KOPT-K1 (cell line): Measurements from ENCODE around the gene CYB5RL.

Experiments
- H3K27ac ChIP-seq: fragments of 200-600 bp; sonication (generic); 2 replicates; pipeline ENCODE4 v1.5.1; 2016; ENCODE audit warnings: antibody characterized with exemption, mild to moderate bottlenecking, low read depth, low read length; ENCODE audit not compliant: poor library complexity, severe bottlenecking
- H3K36me3 ChIP-seq: fragments of 200-600 bp; sonication (generic); 2 replicates; pipeline ENCODE4 v1.5.1; 2017; ENCODE audit warnings: antibody characterized with exemption, mild to moderate bottlenecking, low read length, moderate library complexity; ENCODE audit not compliant: insufficient read depth
- H3K9me3 ChIP-seq: fragments of 200-600 bp; sonication (generic); 2 replicates; pipeline ENCODE4 v1.5.1; 2017; ENCODE audit warnings: antibody characterized with exemption, low read length, mild to moderate bottlenecking; ENCODE audit not compliant: insufficient read depth, poor library complexity, severe bottlenecking

The CYB5RL gene, protein sequence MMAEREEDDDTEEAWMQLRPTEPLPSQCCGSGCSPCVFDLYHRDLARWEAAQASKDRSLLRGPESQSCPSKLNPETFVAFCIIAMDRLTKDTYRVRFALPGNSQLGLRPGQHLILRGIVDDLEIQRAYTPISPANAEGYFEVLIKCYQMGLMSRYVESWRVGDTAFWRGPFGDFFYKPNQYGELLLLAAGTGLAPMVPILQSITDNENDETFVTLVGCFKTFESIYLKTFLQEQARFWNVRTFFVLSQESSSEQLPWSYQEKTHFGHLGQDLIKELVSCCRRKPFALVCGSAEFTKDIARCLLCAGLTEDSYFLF

GRCh38 chr1:54199765-54200518, at the start of gene CYB5RL, which contains the start of gene MRPL37:
CYB5RL (minus strand) TSS chr1:54200030; CDS start chr1:54195616, 4,414 bp downstream.
MRPL37 (plus strand) TSS chr1:54200167; CDS start chr1:54200244, 77 bp downstream.
- peak within 1 kb of the TSS; percentile 76 for H3K27ac ChIP-seq
- H3K9me3 ChIP-seq, result no peaks in the 10 kb centered on the region
- H3K36me3 ChIP-seq, result peaks cover 34% of the 10 kb centered on the region

GRCh38 chr1:54248966-54249365, 49.1 kb upstream of the CYB5RL start:
- Histone ChIP-seq H3K27ac (no peak overlapping the region), H3K9me3 (no peaks in the 10 kb centered on the region), H3K36me3 (peaks cover 96% of the 10 kb centered on the region)

GRCh38 chr1:54247863-54248515, 48.2 kb upstream of the CYB5RL start:
- peaks cover 98% of the 10 kb centered on the region for H3K36me3 ChIP-seq
- no peaks in the 10 kb centered on the region for H3K9me3 ChIP-seq
- no peak overlapping the region for H3K27ac ChIP-seq

- peaks cover 98% of the 10 kb centered on the region for H3K36me3 ChIP-seq
Measured at GRCh38 chr1:54246116-54246721, 46.4 kb upstream of the CYB5RL start.

DNA sequence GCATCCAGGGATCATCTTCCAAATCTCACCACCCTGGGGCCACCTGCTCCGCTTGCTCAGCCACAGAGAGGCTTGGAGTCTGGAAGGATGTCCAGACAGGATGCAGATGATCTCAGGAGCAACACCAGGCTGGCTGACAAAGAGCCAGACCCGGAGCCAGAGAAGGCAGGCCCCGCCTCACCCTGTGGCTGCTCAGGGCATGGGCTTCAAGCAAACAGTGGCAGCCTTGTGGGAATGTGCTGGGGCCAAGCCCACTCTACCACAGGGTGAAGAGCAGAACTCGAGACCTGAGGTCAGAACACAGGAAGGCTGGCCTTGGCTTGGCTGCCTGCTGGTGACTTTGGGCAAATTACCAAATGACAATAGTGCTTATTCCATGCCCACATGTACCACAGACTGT, 45.7 kb upstream of the CYB5RL start:
- H3K9me3 ChIP-seq, result no peaks in the 10 kb centered on the region
- peaks cover 98% of the 10 kb centered on the region for H3K36me3 ChIP-seq
- H3K27ac ChIP-seq, result no peak overlapping the region

More at GRCh38 chr1:54246116-54246721, 46.4 kb upstream of the CYB5RL start:
- Histone ChIP-seq H3K27ac (no peak overlapping the region), H3K9me3 (no peaks in the 10 kb centered on the region)

GRCh38 chr1:54244655-54245054, 44.8 kb upstream of the CYB5RL start:
- Histone ChIP-seq H3K27ac (no peak overlapping the region), H3K36me3 (peaks cover 96% of the 10 kb centered on the region), H3K9me3 (no peaks in the 10 kb centered on the region)

- peaks cover 98% of the 10 kb centered on the region for H3K36me3 ChIP-seq
- no peak overlapping the region for H3K27ac ChIP-seq
- no peaks in the 10 kb centered on the region for H3K9me3 ChIP-seq
Measured at GRCh38 chr1:54243022-54243421, 43.2 kb upstream of the CYB5RL start.

DNA sequence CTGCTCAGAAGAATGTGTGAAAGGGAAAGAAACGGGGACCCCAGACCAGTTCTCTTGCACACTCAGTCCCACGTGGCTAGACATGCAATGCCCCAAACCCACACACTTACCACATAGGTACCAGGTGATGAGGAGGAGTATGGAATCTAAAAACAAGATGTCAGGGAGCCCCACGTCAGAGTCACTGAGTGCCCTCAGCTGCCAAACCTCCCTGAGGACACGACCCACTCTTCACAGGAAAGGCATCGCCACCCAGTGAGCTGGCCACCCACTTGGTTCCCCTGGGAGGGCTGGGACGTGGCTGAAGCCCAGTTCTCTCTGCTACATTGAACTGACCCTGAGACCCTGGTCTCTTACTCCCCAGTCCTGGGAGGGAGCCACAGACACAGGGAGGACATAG, 41.5 kb upstream of the CYB5RL start:
- H3K36me3 ChIP-seq, result peaks cover 98% of the 10 kb centered on the region
- H3K9me3 ChIP-seq, result no peaks in the 10 kb centered on the region

DNA sequence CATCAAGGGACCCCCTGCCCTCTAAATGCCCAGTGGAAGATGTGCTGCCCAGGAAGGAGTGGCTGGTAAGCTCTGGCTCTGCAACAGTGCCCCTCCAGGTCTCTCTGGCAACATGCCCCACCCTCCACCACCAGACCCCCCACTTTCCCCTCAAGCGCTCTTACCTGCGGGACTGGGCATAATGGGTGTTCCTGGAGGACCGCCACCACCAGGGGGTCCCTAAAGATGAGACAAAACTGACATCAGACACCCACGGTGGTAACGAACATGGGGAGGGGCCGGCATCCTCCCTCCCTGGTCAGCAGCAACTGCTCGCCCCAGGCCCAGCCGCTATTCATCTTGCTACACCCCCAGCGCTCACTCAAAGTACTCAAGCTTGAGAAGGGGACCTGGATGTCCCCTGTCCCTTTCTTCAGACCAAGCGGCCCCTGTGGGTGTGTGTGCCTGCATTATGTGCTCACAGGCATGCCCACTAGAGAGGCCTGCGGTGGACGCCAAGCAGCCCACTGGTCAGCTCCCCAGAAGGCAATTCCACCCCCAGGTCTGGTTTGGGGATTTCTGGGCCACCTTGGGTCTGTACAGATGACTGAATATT, 41.0 kb upstream of the CYB5RL start:
- peaks cover 98% of the 10 kb centered on the region for H3K36me3 ChIP-seq

More for the DNA sequence above, 41.5 kb upstream of the CYB5RL start:
- H3K27ac ChIP-seq, result no peak overlapping the region

GRCh38 chr1:54239631-54240031, 39.8 kb upstream of the CYB5RL start:
- peaks cover 97% of the 10 kb centered on the region for H3K36me3 ChIP-seq
- no peak overlapping the region for H3K27ac ChIP-seq
- H3K9me3 ChIP-seq, result no peaks in the 10 kb centered on the region

More for the DNA sequence above, 41.0 kb upstream of the CYB5RL start:
- Histone ChIP-seq H3K27ac (no peak overlapping the region), H3K9me3 (no peaks in the 10 kb centered on the region)

DNA sequence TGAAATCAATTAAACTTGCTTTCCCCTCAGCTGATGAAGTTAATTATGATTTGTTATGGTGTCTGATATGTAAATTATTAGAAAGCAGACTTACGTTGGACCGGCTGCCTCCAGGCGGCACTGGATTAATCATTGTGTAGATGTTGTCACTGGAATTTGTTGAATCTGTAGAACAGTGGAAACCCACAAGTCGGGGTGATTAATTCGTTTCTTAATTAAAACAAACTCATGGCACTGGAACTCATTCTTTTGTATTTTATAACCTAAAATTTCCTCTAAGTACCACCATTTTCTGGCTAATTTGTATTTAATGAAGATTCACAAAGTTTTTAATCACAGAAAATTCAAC, 39.2 kb upstream of the CYB5RL start:
- H3K27ac ChIP-seq, result no peak overlapping the region
- H3K9me3 ChIP-seq, result no peaks in the 10 kb centered on the region
- H3K36me3 ChIP-seq, result peaks cover 95% of the 10 kb centered on the region

DNA sequence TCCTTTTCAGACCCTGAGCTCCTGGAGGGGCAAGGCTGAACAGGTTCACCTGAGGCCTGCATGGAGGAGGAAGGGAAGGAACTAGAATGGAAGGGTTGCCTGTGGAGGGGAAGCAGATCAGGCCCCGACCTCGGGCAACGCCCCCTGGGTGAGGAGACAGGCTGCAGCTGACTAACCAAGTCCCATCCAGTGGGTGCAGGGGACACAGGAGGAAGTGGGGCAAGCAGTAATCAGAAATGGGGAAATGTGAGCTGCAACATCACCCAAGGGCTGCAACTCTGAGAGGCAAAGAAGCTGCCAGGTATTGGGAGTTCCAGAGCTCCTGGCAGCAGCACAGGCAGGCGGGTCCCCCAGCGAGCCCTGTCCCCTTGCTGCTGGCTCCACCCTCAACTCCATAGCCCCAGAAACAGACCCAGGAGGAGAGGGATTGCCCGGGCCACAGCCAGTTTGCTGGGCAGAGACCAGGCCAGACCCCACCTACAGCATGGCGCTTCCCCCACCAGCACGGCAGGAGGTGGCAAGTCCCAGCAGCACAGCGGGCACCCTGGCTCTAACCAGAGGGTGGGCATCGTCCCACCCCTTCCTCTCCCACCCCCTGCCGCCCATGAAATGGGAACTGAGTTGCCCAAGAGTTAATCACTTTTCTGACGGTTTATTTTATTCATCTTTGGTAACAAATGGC, 38.7 kb upstream of the CYB5RL start:
- Histone ChIP-seq H3K9me3 (no peaks in the 10 kb centered on the region), H3K36me3 (peaks cover 90% of the 10 kb centered on the region), H3K27ac (no peak overlapping the region)

DNA sequence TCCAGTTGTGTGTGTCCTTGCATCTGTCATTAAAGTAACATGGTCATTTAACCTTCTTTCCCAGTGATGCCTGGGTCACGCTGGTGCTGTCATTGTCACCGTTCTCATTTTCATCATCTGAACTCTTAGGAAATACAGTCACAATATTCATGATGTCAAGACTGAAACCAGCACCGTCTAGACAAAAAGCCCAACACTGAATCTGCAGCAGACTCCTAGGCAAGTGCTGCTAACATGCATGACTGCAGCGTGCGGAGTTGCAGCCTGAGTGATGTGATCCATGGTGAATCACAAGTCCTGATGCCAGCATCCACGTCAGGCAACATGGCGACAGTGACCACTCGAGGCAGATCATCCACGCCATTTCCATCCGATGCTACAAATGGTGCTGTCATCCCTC, 37.8 kb upstream of the CYB5RL start:
- H3K27ac ChIP-seq, result no peak overlapping the region
- H3K9me3 ChIP-seq, result no peaks in the 10 kb centered on the region
- H3K36me3 ChIP-seq, result peaks cover 81% of the 10 kb centered on the region

DNA sequence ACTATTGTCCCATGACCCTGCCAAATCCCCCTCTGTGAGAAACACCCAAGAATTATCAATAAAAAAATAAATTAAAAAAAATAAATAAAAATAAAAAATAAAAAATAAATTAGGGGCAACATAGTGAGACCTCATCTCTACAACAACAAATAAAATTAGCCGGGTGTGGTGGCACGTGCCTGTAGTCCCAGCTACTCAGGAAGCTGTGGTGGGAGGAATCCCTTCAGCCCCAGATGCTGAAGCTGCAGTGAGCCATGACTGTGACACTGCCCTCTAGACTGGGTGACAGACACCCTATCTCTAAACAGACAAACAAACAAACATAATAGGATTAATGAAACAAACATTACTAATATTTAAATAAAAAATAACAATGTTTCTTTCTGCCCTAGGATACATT, 34.5 kb upstream of the CYB5RL start:
- peaks cover 69% of the 10 kb centered on the region for H3K36me3 ChIP-seq
- no peak overlapping the region for H3K27ac ChIP-seq
- no peaks in the 10 kb centered on the region for H3K9me3 ChIP-seq
